Measurements from ENCODE around the gene SLC12A3.

SLC12A3 gene

DNA sequence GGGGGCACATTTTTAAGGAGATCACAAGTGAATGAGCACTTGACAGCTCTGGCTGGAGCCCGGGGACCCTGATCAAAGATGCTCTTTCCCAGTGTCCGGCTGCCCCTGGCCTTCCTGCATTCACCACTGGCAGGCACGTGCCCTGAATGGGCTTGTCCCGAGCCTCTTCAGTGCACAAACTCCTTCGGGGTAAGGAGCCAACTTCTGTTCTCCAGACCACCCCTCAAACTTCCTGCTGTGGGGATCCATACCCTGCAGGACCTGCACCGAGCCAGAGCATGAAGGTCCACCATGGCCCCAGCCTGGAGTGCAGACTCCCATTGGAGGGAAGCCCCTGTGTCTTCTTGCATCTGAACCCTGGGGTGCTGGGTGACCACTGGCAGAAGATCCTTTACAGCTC, 9.8 kb upstream of the SLC12A3 start:
- TF ChIP-seq, protein P1, sequence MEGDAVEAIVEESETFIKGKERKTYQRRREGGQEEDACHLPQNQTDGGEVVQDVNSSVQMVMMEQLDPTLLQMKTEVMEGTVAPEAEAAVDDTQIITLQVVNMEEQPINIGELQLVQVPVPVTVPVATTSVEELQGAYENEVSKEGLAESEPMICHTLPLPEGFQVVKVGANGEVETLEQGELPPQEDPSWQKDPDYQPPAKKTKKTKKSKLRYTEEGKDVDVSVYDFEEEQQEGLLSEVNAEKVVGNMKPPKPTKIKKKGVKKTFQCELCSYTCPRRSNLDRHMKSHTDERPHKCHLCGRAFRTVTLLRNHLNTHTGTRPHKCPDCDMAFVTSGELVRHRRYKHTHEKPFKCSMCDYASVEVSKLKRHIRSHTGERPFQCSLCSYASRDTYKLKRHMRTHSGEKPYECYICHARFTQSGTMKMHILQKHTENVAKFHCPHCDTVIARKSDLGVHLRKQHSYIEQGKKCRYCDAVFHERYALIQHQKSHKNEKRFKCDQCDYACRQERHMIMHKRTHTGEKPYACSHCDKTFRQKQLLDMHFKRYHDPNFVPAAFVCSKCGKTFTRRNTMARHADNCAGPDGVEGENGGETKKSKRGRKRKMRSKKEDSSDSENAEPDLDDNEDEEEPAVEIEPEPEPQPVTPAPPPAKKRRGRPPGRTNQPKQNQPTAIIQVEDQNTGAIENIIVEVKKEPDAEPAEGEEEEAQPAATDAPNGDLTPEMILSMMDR (IDR thresholded peaks at IDR 0.05; ENCODE audit: low read depth, low read length), result no peak
- H3K4me3 ChIP-seq (ENCODE audit: low read depth, low read length), result no peak overlapping the region

DNA sequence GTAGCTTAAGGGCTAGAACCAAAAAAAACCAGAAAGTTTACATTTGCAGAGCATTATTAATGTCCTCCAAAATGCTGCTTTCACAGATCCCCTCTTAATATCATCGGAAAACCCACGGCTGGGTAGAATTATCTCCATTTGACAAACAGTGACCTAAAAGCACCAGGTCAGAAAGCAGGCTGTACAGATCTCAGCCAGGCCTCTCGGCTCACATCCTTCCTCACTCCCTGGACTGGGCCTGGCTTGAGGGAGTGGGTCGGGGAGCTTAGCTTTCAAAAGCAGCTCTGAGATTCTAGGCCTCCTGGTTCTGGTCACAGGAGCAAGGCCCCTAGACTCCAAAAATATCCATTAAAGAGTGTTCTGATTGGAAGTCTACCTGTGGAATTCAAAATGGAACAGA, 9.1 kb upstream of the SLC12A3 start:
- H3K4me3 ChIP-seq (ENCODE audit: low read depth, low read length), result no peak overlapping the region
- TF ChIP-seq, protein P1 (IDR thresholded peaks at IDR 0.05; ENCODE audit: low read depth, low read length), result no peak

DNA sequence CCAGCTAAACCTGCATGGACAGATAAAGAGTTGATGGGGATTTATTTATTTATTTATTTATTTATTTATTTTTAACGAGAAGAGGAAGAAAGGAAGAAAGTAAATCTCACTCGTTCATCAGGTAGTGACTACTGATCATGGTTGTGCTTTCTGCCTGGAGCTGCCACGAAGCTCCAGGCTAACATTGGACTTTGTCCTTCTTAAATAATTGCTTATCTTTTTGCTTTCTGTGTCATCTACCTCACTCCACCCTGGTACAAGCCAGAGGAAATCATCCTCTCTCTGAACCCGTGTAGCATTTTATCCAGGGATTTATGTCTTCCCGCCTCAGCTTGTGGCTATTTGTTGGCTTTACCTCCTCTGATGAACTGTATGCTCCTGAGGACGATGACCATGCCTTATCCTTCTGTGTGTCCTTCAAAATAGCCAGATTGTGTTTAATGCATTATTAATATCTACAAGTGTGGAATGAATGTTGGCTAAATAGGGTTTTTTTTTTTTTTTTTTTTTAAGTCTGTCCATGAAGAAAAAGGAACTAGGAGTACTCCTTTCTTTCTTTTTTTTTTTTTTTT, 8.0 kb upstream of the SLC12A3 start:
- H3K4me3 ChIP-seq (ENCODE audit: low read depth, low read length), result no peak overlapping the region
- TF ChIP-seq, protein P1 (IDR thresholded peaks at IDR 0.05; ENCODE audit: low read depth, low read length), result no peak

DNA sequence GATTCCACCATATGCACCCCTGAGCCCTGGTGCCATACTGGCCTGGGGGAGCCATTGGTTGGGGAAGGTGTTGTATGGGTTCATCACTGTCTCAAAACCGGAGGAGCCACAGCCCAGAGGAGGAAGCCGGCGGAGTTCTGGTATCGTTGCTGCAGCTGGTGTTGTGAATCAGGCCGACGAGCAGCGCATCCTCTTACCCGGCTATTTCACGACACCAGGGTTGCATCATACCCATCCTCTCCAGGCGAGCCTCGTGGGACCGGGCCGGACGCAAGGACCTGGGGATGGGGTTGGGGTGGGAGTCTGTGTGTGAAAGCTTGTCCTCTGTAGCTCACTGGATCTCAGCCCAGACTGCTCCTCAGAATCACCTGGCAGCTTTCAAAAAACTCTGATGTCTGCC, 6.6 kb upstream of the SLC12A3 start:
- no peak overlapping the region for H3K4me3 ChIP-seq (ENCODE audit: low read depth, low read length)
- TF ChIP-seq, protein P1 (IDR thresholded peaks at IDR 0.05; ENCODE audit: low read depth, low read length), result no peak

DNA sequence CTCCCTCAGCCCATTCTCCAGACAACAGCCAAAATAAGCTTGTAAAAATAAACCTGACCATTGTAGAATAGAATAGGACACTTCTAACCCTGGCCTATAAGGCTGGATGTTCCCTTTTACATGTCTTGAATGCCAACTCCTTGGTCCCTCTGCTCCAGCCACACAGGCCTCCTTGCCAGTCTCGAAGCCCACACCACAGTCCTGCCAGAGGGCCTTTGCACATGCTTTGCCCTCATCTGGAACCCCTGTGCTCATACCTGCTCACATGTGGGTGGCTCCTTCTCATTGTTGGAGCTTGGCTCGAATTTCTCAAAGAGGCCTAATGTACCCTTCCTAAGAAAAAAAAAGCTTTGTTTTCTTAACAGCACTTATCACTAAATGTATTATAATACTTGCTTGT, 5.4 kb upstream of the SLC12A3 start:
- H3K4me3 ChIP-seq (ENCODE audit: low read depth, low read length), result no peak overlapping the region
- TF ChIP-seq, protein P1 (IDR thresholded peaks at IDR 0.05; ENCODE audit: low read depth, low read length), result no peak

DNA sequence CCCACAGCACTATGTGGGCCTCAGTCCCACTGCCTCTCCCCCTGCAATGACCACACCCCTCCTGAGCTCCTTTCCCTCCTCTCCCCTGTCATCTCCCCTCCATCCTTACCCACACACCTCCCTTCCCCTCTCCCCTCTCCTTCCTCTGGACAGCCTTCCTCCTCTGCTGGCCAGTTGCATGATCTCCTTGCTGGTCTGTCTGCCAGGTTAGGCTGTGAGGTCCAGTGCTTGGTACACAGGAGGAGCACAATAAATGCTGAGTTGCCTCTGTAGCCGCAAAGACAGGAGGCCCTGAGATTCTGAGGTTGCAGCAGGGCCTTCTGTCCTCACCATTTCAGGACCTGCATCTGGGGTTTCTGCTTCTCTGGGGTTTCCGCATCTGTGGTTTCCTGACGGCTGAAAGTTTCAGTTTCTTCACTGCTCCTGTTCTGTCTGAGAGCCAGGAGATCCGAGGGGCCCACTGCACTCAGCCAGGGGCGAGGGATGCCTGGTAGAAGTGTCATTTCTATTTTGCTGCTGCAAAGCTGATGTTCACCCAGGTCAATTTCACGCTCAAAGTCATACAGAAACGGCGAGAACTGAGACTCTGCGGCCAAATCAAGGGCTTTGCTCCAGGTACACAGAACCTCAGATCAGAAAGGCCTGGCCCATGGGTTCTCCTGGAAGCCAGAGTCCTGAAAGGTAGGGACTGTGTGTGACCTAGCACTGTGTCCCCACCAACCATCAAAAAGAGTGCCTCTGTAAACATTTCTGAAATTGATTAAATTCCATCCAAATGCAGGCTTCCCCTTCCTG, 4.6 kb upstream of the SLC12A3 start:
- H3K4me3 ChIP-seq (ENCODE audit: low read depth, low read length), result no peak overlapping the region
- TF ChIP-seq, protein P1 (IDR thresholded peaks at IDR 0.05; ENCODE audit: low read depth, low read length), result no peak

DNA sequence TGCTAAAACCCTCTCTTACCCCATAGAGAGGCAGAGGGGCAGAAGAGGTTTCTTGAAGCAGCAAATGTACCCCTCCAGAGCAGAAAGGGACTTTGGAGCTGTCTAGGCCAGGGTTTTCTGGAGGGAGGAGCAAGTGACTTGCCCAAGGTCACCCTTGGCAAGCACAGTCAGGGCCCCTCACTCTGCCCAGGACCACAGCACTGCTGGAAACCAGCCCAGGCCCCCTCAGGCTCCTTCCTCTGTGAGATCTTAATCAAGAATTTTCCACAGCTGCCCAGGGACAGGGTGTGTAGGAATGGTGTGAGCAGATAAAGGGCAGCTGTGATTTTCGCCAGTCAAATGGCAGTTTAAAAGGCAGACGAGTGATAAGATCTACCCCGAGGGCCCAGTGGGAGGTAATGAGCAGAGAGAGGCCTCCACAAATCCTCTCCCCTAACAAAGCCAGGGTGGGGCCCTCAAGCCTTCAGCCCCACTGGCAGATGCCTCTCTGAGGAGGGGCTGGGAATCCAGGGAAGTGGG, 3.9 kb upstream of the SLC12A3 start:
- TF ChIP-seq, protein P1 (IDR thresholded peaks at IDR 0.05; ENCODE audit: low read depth, low read length), result no peak
- no peak overlapping the region for H3K4me3 ChIP-seq (ENCODE audit: low read depth, low read length)

Data from WI38 (cell line).